ENCODE results near the gene EYA2.

EYA2 gene

GRCh38 chr20:47118206-47118605 is 223.6 kb downstream of the EYA2 start:
- no peak for DNase-seq

GRCh38 chr20:47118641-47119040 is 224.0 kb downstream of the EYA2 start:
- DNase-seq: no peak

- DNase-seq: no peak
Measured at GRCh38 chr20:47120346-47120936, 225.8 kb downstream of the EYA2 start.

- no peak for DNase-seq
Measured at GRCh38 chr20:47122560-47122959, 227.9 kb downstream of the EYA2 start.

- DNase-seq: no peak
Measured at GRCh38 chr20:47124181-47124717, 229.6 kb downstream of the EYA2 start.

GRCh38 chr20:47125508-47125757 is 230.8 kb downstream of the EYA2 start:
- DNase-seq: no peak

GRCh38 chr20:47125758-47126591 is 231.3 kb downstream of the EYA2 start:
- DNase-seq: no peak

- no peak for DNase-seq
Measured at GRCh38 chr20:47126709-47127108, 232.1 kb downstream of the EYA2 start.

GRCh38 chr20:47127546-47127945 is 232.9 kb downstream of the EYA2 start:
- DNase-seq: no peak

GRCh38 chr20:47127999-47128398 is 233.4 kb downstream of the EYA2 start:
- DNase-seq: no peak

- no peak for DNase-seq
Measured at GRCh38 chr20:47129306-47129705, 234.7 kb downstream of the EYA2 start.

- DNase-seq: no peak
Measured at GRCh38 chr20:47133809-47134456, 239.3 kb downstream of the EYA2 start.

- DNase-seq: no peak
Measured at GRCh38 chr20:47136782-47137181, 242.1 kb downstream of the EYA2 start.

GRCh38 chr20:47137231-47137870 is 242.7 kb downstream of the EYA2 start:
- DNase-seq: no peak

GRCh38 chr20:47139934-47140535 is 245.4 kb downstream of the EYA2 start:
- DNase-seq: no peak

- DNase-seq: no peak
Measured at GRCh38 chr20:47141350-47141921, 246.8 kb downstream of the EYA2 start.

GRCh38 chr20:47141941-47142773 is 247.5 kb downstream of the EYA2 start:
- DNase-seq: no peak

GRCh38 chr20:47142774-47143170 is 248.1 kb downstream of the EYA2 start:
- no peak for DNase-seq

GRCh38 chr20:47143657-47144056 is 249.0 kb downstream of the EYA2 start:
- no peak for DNase-seq

GRCh38 chr20:47144463-47144862 is 249.8 kb downstream of the EYA2 start:
- no peak for DNase-seq

- no peak for DNase-seq
Measured at GRCh38 chr20:47146686-47147085, 252.0 kb downstream of the EYA2 start.

GRCh38 chr20:47148059-47148458 is 253.4 kb downstream of the EYA2 start:
- no peak for DNase-seq

Data from T-helper 9 cell (primary cell).